Measurements from ENCODE around the gene CALCR. TPM values are rescaled to one million over a fixed set of nuclear protein-coding genes. Genes with fewer than 3 reads are reported as not detected.
A peak's percentile ranks its signal among the peaks of the same experiment; 100 is the strongest.

Gene CALCR
- polyA plus RNA-seq, 1 donor = 0.34 TPM

- Histone ChIP-seq H3K4me1 (ENCODE audit: control insufficient read depth, insufficient read depth, low read length) (no peaks in the 10 kb centered on the region), H3K27me3 (ENCODE audit: control insufficient read depth, insufficient read depth, low read length) (no peaks in the 10 kb centered on the region), H3K36me3 (ENCODE audit: control insufficient read depth, insufficient read depth, low read length) (no peaks in the 10 kb centered on the region), H3K9me3 (ENCODE audit: control insufficient read depth, low read depth, low read length) (no peaks in the 10 kb centered on the region), H3K4me3 (ENCODE audit: low read length) (no peak overlapping the region), H3K27ac (ENCODE audit: low read length) (no peak overlapping the region)
- DNase-seq = no peak
- no CpG with 5 or more reads among the region's 1 CpG for WGBS (ENCODE audit: insufficient coverage, low lambda C conversion rate)
Observed at GRCh38 chr7:93448176-93448575, 126.3 kb downstream of the CALCR start.

- no peak for DNase-seq
- H3K4me3 ChIP-seq (ENCODE audit: low read length) = no peak overlapping the region
- H3K27ac ChIP-seq (ENCODE audit: low read length) = no peak overlapping the region
- H3K27me3 ChIP-seq (ENCODE audit: control insufficient read depth, insufficient read depth, low read length) = no peaks in the 10 kb centered on the region
- no peaks in the 10 kb centered on the region for H3K9me3 ChIP-seq (ENCODE audit: control insufficient read depth, low read depth, low read length)
- no peaks in the 10 kb centered on the region for H3K4me1 ChIP-seq (ENCODE audit: control insufficient read depth, insufficient read depth, low read length)
- WGBS (ENCODE audit: insufficient coverage, low lambda C conversion rate) = 83% methylated on average over 1 of the region's 2 CpGs
- H3K36me3 ChIP-seq (ENCODE audit: control insufficient read depth, insufficient read depth, low read length) = no peaks in the 10 kb centered on the region
Observed at GRCh38 chr7:93447509-93447908, 127.0 kb downstream of the CALCR start.

- H3K9me3 ChIP-seq (ENCODE audit: control insufficient read depth, low read depth, low read length) = no peaks in the 10 kb centered on the region
- WGBS (ENCODE audit: insufficient coverage, low lambda C conversion rate) = 80% methylated on average over 1 of the region's 6 CpGs
- H3K27me3 ChIP-seq (ENCODE audit: control insufficient read depth, insufficient read depth, low read length) = no peaks in the 10 kb centered on the region
- no peaks in the 10 kb centered on the region for H3K36me3 ChIP-seq (ENCODE audit: control insufficient read depth, insufficient read depth, low read length)
- H3K4me3 ChIP-seq (ENCODE audit: low read length) = no peak overlapping the region
- DNase-seq = peak in 1 of 2 donors; percentile 1
- no peaks in the 10 kb centered on the region for H3K4me1 ChIP-seq (ENCODE audit: control insufficient read depth, insufficient read depth, low read length)
- no peak overlapping the region for H3K27ac ChIP-seq (ENCODE audit: low read length)
Observed at GRCh38 chr7:93442478-93443224, 131.9 kb downstream of the CALCR start.

GRCh38 chr7:93435791-93436190, 138.7 kb downstream of the CALCR start:
- H3K36me3 ChIP-seq (ENCODE audit: control insufficient read depth, insufficient read depth, low read length) = no peaks in the 10 kb centered on the region
- H3K27me3 ChIP-seq (ENCODE audit: control insufficient read depth, insufficient read depth, low read length) = no peaks in the 10 kb centered on the region
- no peaks in the 10 kb centered on the region for H3K9me3 ChIP-seq (ENCODE audit: control insufficient read depth, low read depth, low read length)
- WGBS (ENCODE audit: insufficient coverage, low lambda C conversion rate) = 80% methylated on average over 1 of the region's 6 CpGs
- no peak for DNase-seq
- H3K27ac ChIP-seq (ENCODE audit: low read length) = no peak overlapping the region
- no peak overlapping the region for H3K4me3 ChIP-seq (ENCODE audit: low read length)
- H3K4me1 ChIP-seq (ENCODE audit: control insufficient read depth, insufficient read depth, low read length) = no peaks in the 10 kb centered on the region

- Histone ChIP-seq H3K36me3 (ENCODE audit: control insufficient read depth, insufficient read depth, low read length) (no peaks in the 10 kb centered on the region), H3K27me3 (ENCODE audit: control insufficient read depth, insufficient read depth, low read length) (no peaks in the 10 kb centered on the region), H3K4me1 (ENCODE audit: control insufficient read depth, insufficient read depth, low read length) (no peaks in the 10 kb centered on the region), H3K4me3 (ENCODE audit: low read length) (no peak overlapping the region), H3K27ac (ENCODE audit: low read length) (no peak overlapping the region), H3K9me3 (ENCODE audit: control insufficient read depth, low read depth, low read length) (no peaks in the 10 kb centered on the region)
- WGBS (ENCODE audit: insufficient coverage, low lambda C conversion rate) = no CpG with 5 or more reads among the region's 2 CpGs
- no peak for DNase-seq
Observed at GRCh38 chr7:93432130-93432529, 142.4 kb downstream of the CALCR start.

- Histone ChIP-seq H3K4me1 (ENCODE audit: control insufficient read depth, insufficient read depth, low read length) (no peaks in the 10 kb centered on the region), H3K9me3 (ENCODE audit: control insufficient read depth, low read depth, low read length) (no peaks in the 10 kb centered on the region), H3K27me3 (ENCODE audit: control insufficient read depth, insufficient read depth, low read length) (no peaks in the 10 kb centered on the region), H3K36me3 (ENCODE audit: control insufficient read depth, insufficient read depth, low read length) (no peaks in the 10 kb centered on the region), H3K4me3 (ENCODE audit: low read length) (no peak overlapping the region), H3K27ac (ENCODE audit: low read length) (no peak overlapping the region)
- WGBS (ENCODE audit: insufficient coverage, low lambda C conversion rate) = no CpG with 5 or more reads among the region's 8 CpGs
- DNase-seq = no peak
Observed at GRCh38 chr7:93430917-93431588, 143.5 kb downstream of the CALCR start.

GRCh38 chr7:93429563-93429962, 145.0 kb downstream of the CALCR start:
- Histone ChIP-seq H3K4me3 (ENCODE audit: low read length) (no peak overlapping the region), H3K36me3 (ENCODE audit: control insufficient read depth, insufficient read depth, low read length) (no peaks in the 10 kb centered on the region), H3K9me3 (ENCODE audit: control insufficient read depth, low read depth, low read length) (no peaks in the 10 kb centered on the region), H3K27me3 (ENCODE audit: control insufficient read depth, insufficient read depth, low read length) (no peaks in the 10 kb centered on the region), H3K4me1 (ENCODE audit: control insufficient read depth, insufficient read depth, low read length) (no peaks in the 10 kb centered on the region), H3K27ac (ENCODE audit: low read length) (no peak overlapping the region)
- 93% methylated on average over 2 of the region's 3 CpGs for WGBS (ENCODE audit: insufficient coverage, low lambda C conversion rate)
- no peak for DNase-seq

- no peaks in the 10 kb centered on the region for H3K9me3 ChIP-seq (ENCODE audit: control insufficient read depth, low read depth, low read length)
- 100% methylated on average over 1 of the region's 2 CpGs for WGBS (ENCODE audit: insufficient coverage, low lambda C conversion rate)
Observed at GRCh38 chr7:93427107-93427506, 147.4 kb downstream of the CALCR start.

GRCh38 chr7:93426155-93426696, 148.3 kb downstream of the CALCR start:
- no peak for DNase-seq
- no CpG with 5 or more reads among the region's 15 CpGs for WGBS (ENCODE audit: insufficient coverage, low lambda C conversion rate)
- H3K4me1 ChIP-seq (ENCODE audit: control insufficient read depth, insufficient read depth, low read length) = no peaks in the 10 kb centered on the region
- no peaks in the 10 kb centered on the region for H3K36me3 ChIP-seq (ENCODE audit: control insufficient read depth, insufficient read depth, low read length)
- no peaks in the 10 kb centered on the region for H3K9me3 ChIP-seq (ENCODE audit: control insufficient read depth, low read depth, low read length)
- H3K27ac ChIP-seq (ENCODE audit: low read length) = no peak overlapping the region
- H3K4me3 ChIP-seq (ENCODE audit: low read length) = no peak overlapping the region
- no peaks in the 10 kb centered on the region for H3K27me3 ChIP-seq (ENCODE audit: control insufficient read depth, insufficient read depth, low read length)

More at GRCh38 chr7:93427107-93427506, 147.4 kb downstream of the CALCR start:
- H3K27me3 ChIP-seq (ENCODE audit: control insufficient read depth, insufficient read depth, low read length) = no peaks in the 10 kb centered on the region
- DNase-seq = no peak
- no peaks in the 10 kb centered on the region for H3K4me1 ChIP-seq (ENCODE audit: control insufficient read depth, insufficient read depth, low read length)
- no peaks in the 10 kb centered on the region for H3K36me3 ChIP-seq (ENCODE audit: control insufficient read depth, insufficient read depth, low read length)
- no peak overlapping the region for H3K27ac ChIP-seq (ENCODE audit: low read length)
- H3K4me3 ChIP-seq (ENCODE audit: low read length) = no peak overlapping the region

GRCh38 chr7:93414574-93414973, 159.9 kb downstream of the CALCR start:
- Histone ChIP-seq H3K9me3 (ENCODE audit: control insufficient read depth, low read depth, low read length) (no peaks in the 10 kb centered on the region), H3K36me3 (ENCODE audit: control insufficient read depth, insufficient read depth, low read length) (no peaks in the 10 kb centered on the region), H3K4me3 (ENCODE audit: low read length) (no peak overlapping the region), H3K4me1 (ENCODE audit: control insufficient read depth, insufficient read depth, low read length) (no peaks in the 10 kb centered on the region), H3K27ac (ENCODE audit: low read length) (no peak overlapping the region), H3K27me3 (ENCODE audit: control insufficient read depth, insufficient read depth, low read length) (no peaks in the 10 kb centered on the region)
- DNase-seq = no peak
